ENCODE data around the gene NR4A3.

NR4A3 gene

GRCh38 chr9:99889120-99889519 lies 67.4 kb downstream of the NR4A3 start:
- no peak for DNase-seq

DNA sequence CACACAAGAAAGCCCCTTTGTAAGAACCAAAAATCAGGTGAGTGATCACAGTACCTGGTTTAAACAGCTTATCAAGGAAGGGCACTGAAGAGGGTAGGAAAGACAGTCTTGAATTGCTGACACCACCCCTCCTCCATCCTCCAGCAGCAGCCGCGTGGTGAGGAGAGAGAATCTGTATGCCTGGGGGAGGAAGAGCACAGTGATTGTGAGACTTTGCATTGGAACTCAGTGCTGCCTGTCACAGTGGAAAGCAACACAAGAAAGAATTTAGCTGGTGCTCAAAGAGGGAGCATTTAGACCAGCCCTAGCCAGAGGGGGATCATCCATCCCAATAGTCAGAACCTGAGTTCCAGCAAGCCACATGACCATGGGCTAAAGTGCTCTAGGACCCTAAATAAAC lies 73.1 kb downstream of the NR4A3 start:
- no peak for DNase-seq

DNA sequence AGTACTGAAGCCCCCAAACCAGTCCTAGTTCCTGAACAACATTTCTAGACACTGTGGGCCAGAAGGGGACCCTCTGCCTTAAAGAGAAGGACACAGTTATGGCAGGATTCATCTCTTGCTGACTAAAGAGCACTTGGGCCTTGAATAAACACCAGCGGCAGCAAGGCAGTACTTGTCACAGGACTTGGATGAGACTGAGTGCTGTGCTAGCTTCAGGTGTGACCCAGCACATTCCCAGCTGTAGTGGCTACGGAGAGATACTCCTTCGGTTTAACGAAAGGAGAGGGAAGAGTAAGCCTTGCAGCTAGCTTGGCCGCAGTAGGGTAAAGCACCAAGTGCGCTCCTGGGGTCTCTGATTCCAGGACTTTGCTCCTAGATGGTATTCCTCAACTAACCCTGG lies 73.8 kb downstream of the NR4A3 start:
- no peak for DNase-seq

- DNase-seq: no peak
Measured at GRCh38 chr9:99896119-99896518, 74.4 kb downstream of the NR4A3 start.

DNA sequence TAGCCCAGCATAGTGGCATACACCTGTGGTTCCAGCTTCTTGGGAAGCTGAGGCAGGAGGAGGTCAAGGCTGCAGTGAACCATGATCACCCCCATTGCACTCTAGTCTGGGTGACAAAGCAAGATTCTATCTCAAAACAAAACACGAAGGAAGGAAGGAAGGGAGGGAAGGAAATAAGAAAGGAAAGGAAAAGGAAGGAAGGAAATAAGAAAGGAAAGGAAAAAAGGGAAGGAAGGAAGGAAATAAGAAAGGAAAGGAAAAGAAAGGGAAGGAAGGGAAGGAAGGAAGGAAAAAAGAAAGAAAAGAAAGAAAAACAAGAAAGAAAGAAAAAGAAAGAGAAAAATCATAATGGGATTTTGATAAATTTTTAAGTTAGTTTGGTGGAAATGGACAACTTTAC lies 81.7 kb downstream of the NR4A3 start:
- DNase-seq: no peak

- DNase-seq: no peak
Measured at GRCh38 chr9:99905833-99906402, 84.2 kb downstream of the NR4A3 start.

DNA sequence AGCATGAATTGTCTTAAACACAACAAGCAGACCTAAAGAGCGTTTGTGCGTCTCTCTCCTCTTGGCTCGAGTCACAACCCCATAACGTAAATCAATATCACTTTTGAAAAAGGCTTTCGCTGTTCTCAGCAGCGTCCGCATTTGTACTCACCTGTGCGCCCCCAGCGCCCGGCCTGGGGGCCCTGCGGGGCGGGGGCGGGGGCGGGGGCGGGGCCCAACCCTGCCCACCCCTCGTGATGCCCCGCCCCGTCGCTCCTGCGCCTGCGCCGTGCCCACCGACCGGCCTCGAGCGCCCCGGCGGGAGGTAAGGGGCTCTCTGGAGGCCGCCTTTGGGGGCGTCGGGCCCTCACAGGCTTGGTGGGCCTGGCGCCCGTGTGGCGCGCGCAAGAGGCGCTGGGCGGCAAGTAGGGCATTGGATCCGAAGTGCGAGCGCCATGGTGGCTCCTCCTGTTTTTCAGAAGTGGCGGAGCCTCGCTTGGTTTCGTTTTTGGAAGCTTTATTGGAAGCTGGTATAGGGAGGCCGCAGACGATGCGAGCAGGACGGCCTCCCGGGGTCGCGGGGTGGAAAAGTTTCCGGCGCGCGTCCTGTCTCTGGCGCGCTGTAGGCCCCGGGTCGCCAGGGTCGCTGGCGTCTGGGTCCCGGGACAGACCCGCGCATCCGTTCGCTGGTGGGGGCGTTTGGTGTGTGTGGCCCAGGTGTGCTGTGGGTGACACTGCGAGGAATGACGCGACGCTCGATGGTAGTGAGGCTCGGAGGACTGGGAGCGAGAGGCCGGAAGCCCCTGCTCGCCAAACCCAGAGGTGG lies 84.9 kb downstream of the NR4A3 start, which contains the start of gene STX17:
STX17 (plus strand) TSS at position 252 of the 805 bp plus-strand sequence. CDS start 8,586 bp downstream, outside the sequence.
- DNase-seq: peak; percentile 95

DNA sequence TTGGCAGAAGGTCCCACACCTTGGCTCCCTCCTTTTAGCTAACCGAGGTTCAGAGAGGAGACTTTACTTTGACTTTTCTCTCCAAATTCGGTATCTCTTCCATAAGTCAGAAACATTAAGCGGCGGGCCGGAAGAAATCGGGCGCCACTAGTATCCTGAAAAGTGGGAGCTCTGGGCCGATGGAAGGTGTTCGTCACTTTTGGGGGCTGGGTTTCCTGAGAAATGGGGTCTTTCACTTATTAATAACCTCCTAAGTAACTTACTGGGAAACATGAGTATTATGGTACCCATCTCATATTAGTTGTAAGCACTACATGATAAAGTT lies 85.5 kb downstream of the NR4A3 start:
- DNase-seq: no peak

DNA sequence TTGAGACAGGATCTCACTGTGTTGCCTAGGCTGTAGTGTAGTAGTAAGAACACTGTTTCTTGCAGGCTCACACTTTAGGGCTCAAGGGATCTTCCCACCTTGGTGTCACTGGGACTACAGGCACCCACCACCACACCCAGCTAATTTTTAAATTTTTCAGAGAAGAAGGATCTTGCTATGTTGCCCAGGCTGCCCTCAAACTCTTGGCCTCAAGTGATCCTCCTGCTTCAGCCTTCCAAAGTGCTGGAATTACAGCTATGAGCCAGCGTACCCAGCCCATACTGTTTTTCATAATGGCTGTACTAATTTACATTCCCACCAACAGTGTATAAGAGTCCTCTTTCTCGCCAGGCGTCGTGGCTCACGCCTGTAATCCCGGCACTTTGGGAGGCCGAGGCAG lies 89.9 kb downstream of the NR4A3 start:
- no peak for DNase-seq
